H54 (cell line): ENCODE measurements around the gene GPATCH2.
"Not testable (repeated sequence)": the region's sequence is repeated elsewhere in the genome, so short reads cannot be mapped to it uniquely, and the experiment has no call there.

ENCODE experiments used
- DNase-seq: peaks from one replicate; pipeline ENCODE4 v3.0.0; 2011; ENCODE audit warnings: low spot score, mixed read lengths; ENCODE audit not compliant: insufficient read length
- FAIRE-seq: peaks from 3 replicates; lab custom pipeline; 2011; peaks lifted over from hg19 to GRCh38; lab: Jason Lieb, UNC
- POLR2A ChIP-seq: IDR thresholded peaks from 2 replicates; pipeline ENCODE4 v1.6.1; 2011; ENCODE audit warnings: low read depth, mild to moderate bottlenecking, low read length

Gene GPATCH2

DNA sequence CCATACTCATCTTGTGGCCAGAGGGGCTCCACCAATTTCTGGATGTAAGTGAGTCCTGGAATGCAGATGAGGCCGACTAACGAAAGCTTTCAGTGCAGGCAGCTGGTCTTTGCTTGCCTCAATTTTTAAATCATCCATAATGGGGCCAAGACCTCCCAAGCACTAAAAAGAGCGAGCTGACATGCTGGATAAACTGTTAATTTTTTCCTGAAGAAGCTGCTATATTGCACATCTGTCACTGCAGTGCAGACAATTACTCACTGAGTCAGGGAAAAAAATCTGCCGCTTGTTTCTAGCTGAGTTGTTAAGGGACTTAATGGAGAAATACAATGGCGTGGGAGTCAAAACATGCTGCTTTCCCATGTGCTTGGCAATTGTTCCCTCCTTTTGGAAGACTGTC is 205.5 kb downstream of the GPATCH2 start:
- TF ChIP-seq POLR2A: no peak
- FAIRE-seq (no peak), DNase-seq (no peak)

DNA sequence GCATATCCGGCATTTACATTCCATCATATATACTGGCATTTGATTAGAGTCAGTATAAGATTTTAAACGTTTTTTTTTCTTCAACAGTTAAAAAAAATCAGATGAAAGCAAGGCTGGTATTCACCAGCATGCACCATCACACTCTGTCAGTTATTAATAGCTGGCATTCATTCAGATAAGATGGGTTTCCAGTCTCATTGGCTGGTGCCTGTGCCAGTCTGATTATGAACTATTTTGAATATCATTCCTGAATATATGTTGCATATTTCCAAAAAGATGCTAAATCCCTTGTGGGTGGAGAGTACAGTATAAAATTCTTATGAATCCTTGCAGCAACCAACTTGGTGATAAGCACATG is 211.7 kb downstream of the GPATCH2 start:
- no peak for TF ChIP-seq POLR2A
- FAIRE-seq (no peak), DNase-seq (no peak)

DNA sequence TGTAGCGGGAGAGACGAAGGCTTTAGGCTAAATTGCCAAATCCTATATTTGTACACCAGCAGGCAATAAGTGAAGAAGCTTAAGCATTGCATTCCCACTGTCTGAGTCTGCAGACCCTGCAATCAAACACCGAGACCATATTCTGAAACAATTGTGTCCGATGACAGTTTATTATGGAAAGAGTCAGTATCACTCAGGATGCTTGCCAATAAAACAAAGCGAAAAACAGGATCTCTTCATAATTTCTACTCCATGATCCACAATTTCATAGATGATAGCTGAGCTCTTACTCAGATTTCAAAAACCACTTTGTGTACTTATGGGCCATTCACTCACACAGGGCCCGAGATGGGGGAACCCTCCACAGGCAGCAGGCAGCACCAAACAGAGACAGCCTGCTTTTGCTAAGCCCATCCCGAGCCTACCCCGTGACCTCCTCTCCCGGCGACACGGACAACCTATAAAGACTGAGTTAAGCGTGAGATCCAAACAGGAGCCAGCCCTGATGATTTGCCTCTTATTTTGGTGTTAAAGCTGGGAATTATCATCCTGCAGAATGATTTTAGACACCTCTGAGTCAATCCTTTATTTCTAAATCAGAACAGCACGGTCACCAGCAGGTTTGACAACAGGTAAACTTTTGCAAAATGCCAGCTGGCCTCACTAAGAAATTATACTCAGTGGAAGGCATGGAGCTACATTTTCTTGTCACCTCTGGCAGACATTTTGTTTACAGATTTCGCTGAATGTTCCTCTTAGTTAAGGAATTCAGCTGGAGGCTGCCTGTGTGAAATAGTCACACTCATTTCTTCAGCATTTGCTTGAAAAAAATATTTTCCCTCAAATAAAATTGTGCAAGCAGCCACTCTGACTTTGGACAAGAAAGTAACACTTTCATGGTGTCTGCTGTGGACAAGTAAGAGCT is 212.4 kb downstream of the GPATCH2 start:
- DNase-seq (no peak), FAIRE-seq (no peak)
- TF ChIP-seq POLR2A: no peak

DNA sequence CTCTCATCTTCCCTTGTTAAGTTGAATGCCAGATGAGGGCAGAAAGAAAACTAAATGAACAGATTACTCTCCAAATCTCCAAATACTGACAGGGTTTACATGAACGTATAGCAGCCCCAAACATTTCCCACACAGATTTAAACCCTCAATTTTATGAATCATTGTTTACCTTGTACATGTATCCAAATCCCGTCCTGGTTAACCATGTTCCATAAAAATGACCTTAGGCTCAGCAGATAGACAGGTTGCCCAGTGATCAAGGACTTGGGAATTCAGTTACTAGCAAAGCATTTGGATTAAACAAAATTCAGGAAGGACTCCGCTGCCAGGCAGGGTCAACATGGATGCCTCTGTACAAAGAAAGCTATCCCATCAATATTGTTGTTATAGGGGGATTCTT is 213.5 kb downstream of the GPATCH2 start:
- no peak for DNase-seq
- FAIRE-seq: no peak
- no peak for TF ChIP-seq POLR2A

DNA sequence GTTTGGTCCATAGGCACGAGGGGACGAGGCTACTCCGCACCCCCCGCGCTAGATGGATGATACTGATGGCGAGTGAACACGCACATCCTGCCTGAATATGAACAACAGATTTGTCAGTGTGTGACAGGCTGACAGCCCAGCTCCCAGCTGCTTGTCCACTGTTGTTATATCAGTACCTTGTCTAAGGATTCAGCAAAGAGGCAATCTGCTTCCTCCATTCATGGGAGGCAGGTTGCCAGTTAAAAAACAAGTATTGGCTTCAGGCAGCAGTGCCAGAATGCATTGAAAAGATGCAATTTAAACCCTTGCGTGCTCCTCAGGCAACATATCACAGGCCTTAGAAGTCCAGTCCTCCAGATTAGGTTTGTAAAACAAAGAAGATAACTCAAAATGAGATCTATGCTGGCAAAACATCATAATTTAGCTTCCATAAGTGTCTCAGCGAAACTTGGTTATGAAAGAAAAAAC is 223.3 kb downstream of the GPATCH2 start:
- FAIRE-seq: no peak
- no peak for TF ChIP-seq POLR2A
- no peak for DNase-seq

DNA sequence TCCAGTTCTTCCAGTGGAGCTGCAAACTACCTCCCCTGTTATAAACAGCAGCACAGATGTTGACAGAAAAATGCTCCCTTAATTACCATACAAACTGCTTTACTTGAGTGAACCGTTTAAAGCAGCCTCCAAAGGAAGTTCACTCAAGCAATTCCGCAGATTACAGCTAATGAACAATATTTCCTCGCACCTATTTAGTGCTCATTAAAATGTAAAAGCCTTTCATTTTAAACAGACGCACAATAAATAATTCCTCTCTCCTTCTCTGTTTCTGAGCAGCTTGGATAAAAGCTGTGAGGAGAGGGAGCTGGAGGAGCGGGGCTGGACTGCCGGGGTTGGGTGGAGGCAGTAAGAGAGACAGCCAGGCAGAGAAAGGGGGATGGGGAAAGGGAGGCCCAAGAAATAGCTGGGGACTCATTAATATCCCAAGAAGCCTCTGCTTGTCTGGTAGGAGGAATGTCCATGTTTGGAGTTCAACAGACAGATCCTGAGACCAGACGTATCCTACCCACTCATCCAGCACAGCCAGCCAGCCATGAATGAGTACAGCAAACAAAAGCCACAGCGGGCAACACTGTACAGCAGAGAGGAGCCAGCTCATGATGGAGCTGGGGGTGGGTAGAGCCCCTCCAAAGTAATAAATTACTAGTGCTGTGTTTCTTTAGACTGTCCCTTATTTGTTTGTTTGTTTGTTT is 227.7 kb downstream of the GPATCH2 start:
- FAIRE-seq (no peak), DNase-seq (no peak)
- TF ChIP-seq POLR2A: no peak

DNA sequence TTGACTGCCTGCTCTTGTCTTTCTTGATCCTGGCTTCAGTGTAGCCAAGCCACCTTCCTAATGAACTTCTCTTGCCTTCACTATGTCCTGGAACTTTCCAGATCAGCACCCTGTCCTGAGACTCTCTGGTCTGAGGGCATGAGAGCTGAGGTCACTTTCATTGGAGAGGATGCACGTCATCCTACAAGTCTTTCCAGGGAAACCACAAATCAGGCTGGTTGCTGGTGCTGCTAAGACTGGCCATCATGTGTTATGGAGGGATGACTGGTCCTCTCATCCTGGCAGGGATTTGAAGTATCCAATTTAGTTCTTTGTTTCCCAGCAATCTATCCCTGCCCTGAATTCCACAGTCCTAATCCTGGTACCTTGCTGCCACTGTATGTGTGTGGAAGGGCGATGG is 228.6 kb downstream of the GPATCH2 start:
- DNase-seq: no peak
- TF ChIP-seq POLR2A: no peak
- FAIRE-seq: no peak

DNA sequence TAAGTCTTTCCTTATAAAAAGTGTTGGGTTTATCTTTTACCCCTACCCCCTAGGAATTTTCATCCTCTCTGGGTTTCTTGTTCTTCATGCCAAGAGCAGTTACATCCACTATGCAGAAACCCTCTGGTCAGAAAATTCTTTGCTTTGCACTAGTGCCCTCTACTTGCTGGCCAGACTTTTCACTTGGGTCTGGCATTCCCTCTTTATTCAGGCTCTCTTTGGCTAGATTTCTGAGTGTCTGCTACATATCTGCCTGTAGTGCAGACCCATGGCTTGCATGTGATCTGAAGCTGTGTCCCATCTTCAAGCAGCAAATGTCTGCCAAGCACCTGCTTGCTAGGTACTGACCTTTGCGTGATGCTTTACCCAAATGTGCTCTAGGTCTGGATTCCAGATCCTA is 237.0 kb downstream of the GPATCH2 start:
- no peak for TF ChIP-seq POLR2A
- FAIRE-seq (no peak), DNase-seq (no peak)

DNA sequence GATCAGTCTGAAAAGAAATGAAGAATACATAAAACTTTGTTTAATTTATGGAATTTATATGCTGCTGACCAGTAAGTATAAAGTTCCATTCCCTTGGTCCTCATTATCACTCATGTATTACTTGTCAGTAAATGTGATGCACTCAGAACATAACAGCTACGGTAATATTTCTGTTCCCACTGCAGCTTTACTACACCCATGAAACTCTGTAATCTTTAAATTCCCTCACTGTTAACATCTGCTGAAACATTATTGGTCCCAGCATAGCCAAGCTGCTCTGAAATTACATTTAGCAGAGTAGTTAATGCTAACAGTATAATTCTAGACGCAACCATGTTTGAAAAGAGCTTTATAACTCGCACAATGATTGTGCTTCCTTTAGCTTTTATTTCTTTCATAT is 238.4 kb downstream of the GPATCH2 start:
- FAIRE-seq (no peak), DNase-seq (no peak)
- TF ChIP-seq POLR2A: no peak

DNA sequence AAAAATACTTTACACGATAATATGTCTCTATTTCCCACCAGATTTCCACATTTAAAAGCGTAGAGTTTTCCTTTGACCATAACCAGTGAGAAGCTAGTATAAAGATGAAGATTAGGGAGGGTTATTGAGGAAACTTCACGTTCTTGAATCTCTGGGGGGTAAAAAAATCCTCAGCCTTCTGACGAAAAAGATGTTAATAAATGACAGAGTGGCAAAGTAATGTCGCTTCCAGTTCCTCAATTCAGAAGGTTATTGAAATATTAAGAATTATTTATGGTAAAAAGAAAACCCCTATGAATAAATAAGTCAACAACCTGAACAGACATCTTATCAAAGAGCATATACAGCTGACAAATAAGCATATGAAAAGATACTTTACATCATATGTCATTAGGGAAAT is 241.0 kb downstream of the GPATCH2 start:
- DNase-seq (no peak), FAIRE-seq (no peak)
- no peak for TF ChIP-seq POLR2A

DNA sequence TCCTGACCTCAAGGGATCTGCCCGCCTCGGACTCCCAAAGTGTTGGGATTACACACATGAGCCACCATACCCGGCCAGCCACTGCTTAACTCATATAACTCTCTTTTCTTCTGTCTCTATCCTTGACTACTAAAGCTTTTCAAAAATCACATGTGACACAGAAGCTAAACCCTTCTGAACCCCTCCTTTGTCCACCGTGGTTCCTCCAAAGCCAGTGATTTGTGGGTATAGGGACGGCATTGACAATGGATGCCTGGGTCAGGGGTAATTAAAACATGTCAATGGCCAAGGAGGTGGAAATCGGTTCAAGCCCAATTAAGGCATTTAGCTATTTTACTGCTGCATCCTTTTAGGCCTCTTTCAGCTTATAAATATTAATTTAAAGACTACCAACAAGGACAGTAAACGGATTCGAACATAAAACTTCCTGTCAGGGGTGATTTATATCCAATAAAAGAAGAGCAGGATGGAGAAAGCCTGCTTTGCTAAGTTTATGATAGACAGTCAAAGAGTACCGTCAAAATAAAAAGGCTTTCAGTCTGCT is 242.3 kb downstream of the GPATCH2 start:
- no peak for FAIRE-seq
- no peak for TF ChIP-seq POLR2A
- DNase-seq: no peak

DNA sequence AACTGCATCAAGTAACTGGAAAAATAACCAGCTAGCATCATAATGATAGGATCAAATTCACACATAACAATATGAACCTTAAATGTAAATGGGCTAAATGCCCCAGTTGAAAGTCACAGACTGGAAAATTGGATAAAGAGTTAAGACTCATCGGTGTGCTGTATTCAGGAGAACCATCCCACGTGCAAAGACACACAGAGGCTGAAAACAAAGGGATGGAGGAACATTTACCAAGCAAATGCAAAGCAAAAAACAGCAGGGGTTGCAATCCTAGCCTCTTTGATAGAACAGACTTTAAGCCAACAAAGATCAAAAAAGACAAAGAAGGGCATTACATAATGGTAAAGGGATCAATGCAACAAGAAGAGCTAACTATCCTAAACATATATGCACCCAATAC is 249.1 kb downstream of the GPATCH2 start:
- not testable (repeated sequence) for FAIRE-seq, DNase-seq

DNA sequence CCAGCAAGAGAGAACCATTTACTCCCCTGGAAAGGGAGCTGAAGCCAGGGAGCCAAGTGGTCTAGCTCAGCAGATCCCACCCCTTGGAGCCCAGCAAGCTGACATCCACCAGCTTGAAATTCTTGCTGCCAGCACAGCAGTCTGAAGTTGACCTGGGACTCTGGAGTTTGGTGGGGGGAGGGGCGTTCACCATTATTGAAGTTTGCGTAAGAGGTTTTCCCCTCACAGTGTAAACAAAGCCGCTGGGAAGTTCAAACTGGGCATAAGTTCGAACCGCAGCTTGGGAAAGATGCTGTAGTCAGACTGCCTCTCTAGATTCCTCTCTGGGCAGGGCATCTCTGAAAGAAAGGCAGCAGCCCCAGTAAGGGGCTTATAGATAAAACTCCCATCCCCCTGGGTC is 251.1 kb downstream of the GPATCH2 start:
- FAIRE-seq: not testable (repeated sequence)

DNA sequence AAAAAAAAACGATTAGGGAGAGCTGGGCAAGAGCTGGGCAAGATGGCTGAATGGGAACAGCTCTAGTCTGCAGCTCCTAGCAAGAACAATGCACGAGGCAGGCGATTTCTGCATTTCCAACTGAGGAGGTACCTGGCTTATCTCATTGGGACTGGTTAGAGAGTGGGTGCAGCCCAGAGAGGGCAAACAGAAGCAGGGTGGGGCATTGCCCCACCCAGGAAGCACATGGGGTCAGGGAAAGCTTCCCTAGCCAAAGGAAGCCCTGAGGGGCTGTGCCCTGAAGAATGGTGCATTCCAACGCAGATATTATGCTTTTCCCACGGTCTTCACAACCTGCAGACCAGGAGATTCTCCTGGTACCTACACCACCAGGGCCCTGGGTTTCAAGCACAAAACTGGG is 251.6 kb downstream of the GPATCH2 start:
- no peak for DNase-seq
- no peak for FAIRE-seq
- no peak for TF ChIP-seq POLR2A

More for the DNA sequence above, 251.1 kb downstream of the GPATCH2 start:
- DNase-seq: not testable (repeated sequence)
